Gastroesophageal sphincter (tissue), 4 donors: Measurements from ENCODE around the gene EXOSC9. TPM values are rescaled to one million over a fixed set of nuclear protein-coding genes. Genes with fewer than 3 reads are reported as not detected.

Experiments used
- ATAC-seq: fragments of 150-250 bp; one replicate; pipeline ENCODE4 v1.9.1; 2016; ENCODE audit warnings: mild to moderate bottlenecking, moderate library complexity
- H3K27ac ChIP-seq, 4 donors: fragments of 200-600 bp; sonication (generic) in 3 of 4; 1 replicate in 3 of 4; 2 replicates in 1 of 4; pipeline ENCODE4 v1.5.1; 2016 to 2019
- H3K27me3 ChIP-seq: fragments of 200-600 bp; sonication (generic); one replicate; pipeline ENCODE4 v1.5.1; 2019
- H3K36me3 ChIP-seq, 2 donors: fragments of 200-600 bp; sonication (generic); one replicate each; pipeline ENCODE4 v1.5.1; 2019; ENCODE audit warnings: control low read depth in 1 of 2
- H3K4me1 ChIP-seq, 3 donors: fragments of 200-600 bp; sonication (generic); 1 replicate in 2 of 3; 2 replicates in 1 of 3; pipeline ENCODE4 v1.5.1; 2016 to 2019; ENCODE audit warnings: control low read depth in 2 of 3
- H3K4me3 ChIP-seq, 2 donors: fragments of 200-600 bp; sonication (generic); one replicate each; pipeline ENCODE4 v1.5.1; 2019; ENCODE audit warnings: mild to moderate bottlenecking in 1 of 2, moderate library complexity in 1 of 2
- H3K9me3 ChIP-seq, 3 donors: fragments of 200-600 bp; sonication (generic); one replicate each; pipeline ENCODE4 v1.5.1; 2017 to 2019; ENCODE audit warnings: control low read depth in 2 of 3
- CTCF ChIP-seq, 4 experiments: fragments of 200-600 bp in 2 of 4; fragments of 450-650 bp in 2 of 4; sonication (generic) in 1 of 4; IDR thresholded peaks; one replicate each; pipeline ENCODE4 v1.5.1; 2017 to 2019; ENCODE audit warnings: antibody characterized with exemption in 4 of 4, mild to moderate bottlenecking in 2 of 4, moderate library complexity in 2 of 4
- EP300 ChIP-seq: sonication (generic); formaldehyde crosslinking; IDR thresholded peaks from one replicate; pipeline ENCODE4 v1.6.1; 2017; ENCODE audit warnings: antibody characterized with exemption, mild to moderate bottlenecking
- POLR2A ChIP-seq, 2 donors: fragments of 450-650 bp; IDR thresholded peaks; one replicate each; pipeline ENCODE4 v1.6.1; 2017; ENCODE audit warnings: antibody characterized with exemption in 2 of 2, mild to moderate bottlenecking in 2 of 2, moderate library complexity in 1 of 2
- POLR2AphosphoS5 ChIP-seq: sonication (generic); formaldehyde crosslinking; IDR thresholded peaks from one replicate; pipeline ENCODE4 v1.6.1; 2017; ENCODE audit warnings: antibody characterized with exemption
- WGBS, 2 donors: methylation state at CpG; one replicate each; pipeline ENCODE4 v1.1.5; 2018; ENCODE audit warnings: low coverage in 1 of 2; 5-methylcytosine and 5-hydroxymethylcytosine counted together
- total RNA-seq, 4 donors: library from RNA; depleted of rRNA; stranded (reverse); fragments of >200 nt; gene quantifications; one replicate each; pipeline ENCODE4 v1.1.0, GENCODE V29; 2016

Gene EXOSC9
- total RNA-seq, 4 donors from 2014 or later: 12.2 to 29.7 (median 23.1) TPM

DNA sequence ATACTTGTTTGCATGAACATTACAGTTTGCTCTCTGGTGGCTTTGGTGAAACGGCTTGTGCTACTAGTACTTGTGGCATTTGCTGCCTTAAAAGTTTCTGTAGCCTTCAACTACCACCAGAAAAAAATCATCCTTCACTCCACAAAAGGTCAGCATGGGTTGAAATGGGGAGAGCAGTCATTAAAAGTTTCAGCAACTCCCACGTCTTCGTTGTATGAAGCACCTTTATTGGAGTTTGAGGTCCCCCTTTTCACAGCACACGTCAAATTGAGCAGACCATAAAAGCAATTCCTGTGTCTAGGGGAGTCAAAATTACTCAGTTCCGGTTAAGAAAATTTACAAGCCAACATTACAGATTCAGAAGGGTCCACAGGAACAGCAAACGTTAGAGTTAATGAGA is 45.5 kb downstream of the EXOSC9 start:
- ATAC-seq: no peak
- Histone ChIP-seq H3K27ac (no peak overlapping the region), H3K9me3 (no peaks in the 10 kb centered on the region), H3K4me1 (no peaks in the 10 kb centered on the region), H3K27me3 (no peaks in the 10 kb centered on the region), H3K4me3 (no peak overlapping the region), H3K36me3 (peaks cover 5 to 85% of the 10 kb centered on the region in 2 donors)
- 83 to 86% methylated on average over 5 to 6 of the region's 6 CpGs for WGBS, 2 donors
- no peak for TF ChIP-seq EP300
- TF ChIP-seq POLR2A (IDR thresholded peaks at IDR 0.05): no peak
- no peak for TF ChIP-seq CTCF (IDR thresholded peaks at IDR 0.05)
- TF ChIP-seq POLR2AphosphoS5: no peak

DNA sequence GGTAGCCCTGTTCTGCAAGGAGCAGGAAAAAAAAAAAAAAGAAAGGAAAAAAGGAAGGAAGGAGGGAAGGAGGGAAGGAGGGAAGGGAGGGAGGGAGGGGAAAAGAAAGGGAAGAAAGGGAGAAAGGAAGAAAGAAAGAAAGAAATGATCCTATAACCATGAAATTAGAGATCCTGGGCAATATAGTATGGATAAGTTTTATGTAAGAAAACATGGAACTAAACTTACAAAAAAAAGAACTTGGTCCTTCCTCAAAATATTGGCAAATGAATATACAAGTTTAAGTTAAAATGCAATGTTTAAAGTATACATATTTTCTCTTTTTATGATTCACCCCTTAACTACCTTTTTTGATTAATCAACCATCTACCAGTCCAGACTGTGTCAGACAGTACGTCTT is 50.2 kb downstream of the EXOSC9 start:
- no peak for ATAC-seq
- Histone ChIP-seq H3K27me3 (no peaks in the 10 kb centered on the region), H3K4me1 (no peaks in the 10 kb centered on the region), H3K9me3 (no peaks in the 10 kb centered on the region), H3K27ac (no peak overlapping the region), H3K36me3 (peaks cover 0 to 74% of the 10 kb centered on the region in 2 donors), H3K4me3 (no peak overlapping the region)
- 80 to 100% methylated on average over 1 of the region's 1 CpG for WGBS, 2 donors
- TF ChIP-seq POLR2A (IDR thresholded peaks at IDR 0.05): no peak
- TF ChIP-seq EP300: no peak
- TF ChIP-seq CTCF (IDR thresholded peaks at IDR 0.05): no peak
- no peak for TF ChIP-seq POLR2AphosphoS5

- no peaks in the 10 kb centered on the region for H3K27me3 ChIP-seq
- no peak overlapping the region for H3K27ac ChIP-seq
- peaks cover 0 to 72% of the 10 kb centered on the region in 2 donors for H3K36me3 ChIP-seq
- no peaks in the 10 kb centered on the region for H3K9me3 ChIP-seq
- no peak for TF ChIP-seq POLR2AphosphoS5
- no peaks in the 10 kb centered on the region for H3K4me1 ChIP-seq
- H3K4me3 ChIP-seq: no peak overlapping the region
- no peak for ATAC-seq
Measured at GRCh38 chr4:121860121-121860520, 59.0 kb downstream of the EXOSC9 start.

DNA sequence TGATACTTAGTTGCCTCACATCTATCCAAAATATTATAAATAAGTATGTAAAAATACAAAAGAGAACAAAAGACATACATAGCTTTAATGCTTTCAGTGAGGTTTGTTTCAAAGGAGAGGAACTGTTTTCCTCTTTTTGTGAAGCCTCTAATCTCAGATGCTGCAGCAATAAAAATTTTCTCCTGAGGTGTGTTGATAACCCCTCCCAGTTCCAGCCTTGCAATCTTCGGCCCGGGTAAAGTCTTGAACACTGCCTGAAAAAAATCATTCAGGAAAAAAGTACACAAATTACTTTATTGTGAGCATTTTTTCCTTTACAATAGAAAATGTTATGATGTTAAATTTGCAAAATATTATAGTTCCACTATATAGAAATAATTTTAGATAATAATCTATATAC is 60.3 kb downstream of the EXOSC9 start:
- TF ChIP-seq POLR2AphosphoS5 (no peak), EP300 (no peak), POLR2A (IDR thresholded peaks at IDR 0.05) (no peak), CTCF (IDR thresholded peaks at IDR 0.05) (no peak)
- no peaks in the 10 kb centered on the region for H3K4me1 ChIP-seq
- H3K4me3 ChIP-seq: no peak overlapping the region
- H3K9me3 ChIP-seq: no peaks in the 10 kb centered on the region
- 71% methylated on average over 2 of the region's 2 CpGs; no CpG with 5 or more reads in 1 of the 2 donors for WGBS, 2 donors
- peaks cover 0 to 72% of the 10 kb centered on the region in 2 donors for H3K36me3 ChIP-seq
- no peaks in the 10 kb centered on the region for H3K27me3 ChIP-seq
- ATAC-seq: no peak
- no peak overlapping the region for H3K27ac ChIP-seq

DNA sequence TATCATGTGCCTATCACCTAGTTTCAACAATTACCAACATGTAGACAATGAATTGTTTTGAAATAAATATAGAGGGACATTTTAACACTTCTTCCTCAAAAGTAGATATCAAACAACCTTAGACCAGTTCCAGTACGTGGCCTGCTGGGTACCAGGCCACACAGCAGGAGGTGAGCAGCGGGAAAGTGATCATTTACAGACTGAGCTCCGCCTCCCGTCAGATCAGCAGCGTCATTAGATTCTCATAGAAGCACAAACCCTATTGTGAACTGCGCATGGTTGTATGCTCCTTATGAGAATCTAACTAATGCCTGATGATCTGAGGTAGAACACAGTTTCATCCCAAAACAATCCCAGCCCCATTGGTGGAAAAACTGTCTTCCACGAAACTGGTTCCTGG is 62.7 kb downstream of the EXOSC9 start:
- Histone ChIP-seq H3K27me3 (no peaks in the 10 kb centered on the region), H3K4me1 (peaks cover 0 to 1% (median 0%) of the 10 kb centered on the region in 3 donors), H3K9me3 (no peaks in the 10 kb centered on the region), H3K4me3 (no peak overlapping the region), H3K36me3 (peaks cover 0 to 54% of the 10 kb centered on the region in 2 donors), H3K27ac (no peak overlapping the region)
- no peak for TF ChIP-seq POLR2A (IDR thresholded peaks at IDR 0.05)
- no peak for TF ChIP-seq CTCF (IDR thresholded peaks at IDR 0.05)
- TF ChIP-seq EP300: no peak
- TF ChIP-seq POLR2AphosphoS5: no peak
- ATAC-seq: no peak
- 60 to 77% methylated on average over 1 to 7 of the region's 7 CpGs for WGBS, 2 donors

Other genes with a start within 250 kb of the EXOSC9 start
- 100 to 1,000 TPM; 235 to 412 (median 359) TPM for gene ANXA5, start 104.3 kb upstream of the EXOSC9 start, total RNA-seq
- 1 to 10 TPM in 1 of 4 donors, under 1 TPM in 3; 0.39 to 2.3 (median 0.51) TPM for gene SMIM43, start 36.2 kb upstream of the EXOSC9 start, total RNA-seq
- 1 to 10 TPM in 2 of 4 donors, under 1 TPM in 2; 0.89 to 2.9 (median 1.4) TPM for gene CCNA2, start 22.6 kb downstream of the EXOSC9 start, total RNA-seq
- 10 to 100 TPM; 13.3 to 23.1 (median 20.4) TPM for gene BBS7, start 69.2 kb downstream of the EXOSC9 start, total RNA-seq
- gene TRPC3, start 150.7 kb downstream of the EXOSC9 start, total RNA-seq: 1 to 10 TPM in 2 of 4 donors, under 1 TPM in 2; 0.50 to 8.9 (median 3.3) TPM